Breast epithelium (tissue), 3 donors: ENCODE measurements around the gene SUV39H2.
"Not testable (repeated sequence)": the region's sequence is repeated elsewhere in the genome, so short reads cannot be mapped to it uniquely, and the experiment has no call there.

Experiments used
- CTCF ChIP-seq, 3 donors: fragments of 450-650 bp; IDR thresholded peaks; one replicate each; pipeline ENCODE4 v1.5.1; 2016 to 2017; ENCODE audit warnings: antibody characterized with exemption in 3 of 3, mild to moderate bottlenecking in 3 of 3, moderate library complexity in 3 of 3
- POLR2AphosphoS5 ChIP-seq, 3 donors: sonication (generic); formaldehyde crosslinking; IDR thresholded peaks; one replicate each; pipeline ENCODE4 v1.6.1; 2017; ENCODE audit warnings: antibody characterized with exemption in 3 of 3

GRCh38 chr10:14864871-14865270 lies 13.8 kb upstream of the SUV39H2 start:
- not testable (repeated sequence) for TF ChIP-seq CTCF, POLR2AphosphoS5 (IDR thresholded peaks at IDR 0.05)
